Embryonic facial prominence (tissue), 1 donor: ENCODE measurements around the gene MANBA.

Source experiments
- DNase-seq: peaks from one replicate; pipeline ENCODE4 v3.0.0-alpha.2; 2016; ENCODE audit errors: extremely low spot score

Gene MANBA

GRCh38 chr4:102594000-102594399 lies 166.8 kb downstream of the MANBA start:
- DNase-seq, result no peak

GRCh38 chr4:102593147-102593546 lies 167.6 kb downstream of the MANBA start:
- no peak for DNase-seq

- no peak for DNase-seq
Observed at GRCh38 chr4:102592256-102592655, 168.5 kb downstream of the MANBA start.

- DNase-seq, result no peak
Observed at GRCh38 chr4:102589743-102590142, 171.0 kb downstream of the MANBA start.

GRCh38 chr4:102586644-102587021 lies 174.1 kb downstream of the MANBA start:
- no peak for DNase-seq

- DNase-seq, result no peak
Observed at GRCh38 chr4:102586002-102586643, 174.6 kb downstream of the MANBA start.

- no peak for DNase-seq
Observed at GRCh38 chr4:102585329-102585728, 175.4 kb downstream of the MANBA start.

- DNase-seq, result no peak
Observed at GRCh38 chr4:102584091-102584490, 176.7 kb downstream of the MANBA start.
